Stimulated activated CD4-positive, alpha-beta T cell treated with anti-CD3 and anti-CD28 coated beads, Interleukin-2, amount 100 ng/mL, for 48 hours (primary cell): Measurements from ENCODE around the gene MRGPRX3.

Experiments used
- DNase-seq, 2 donors: peaks; one replicate each; pipeline ENCODE4 v3.0.0-alpha.2; 2020

MRGPRX3 gene

GRCh38 chr11:18171377-18172000, 39.1 kb downstream of the MRGPRX3 start:
- DNase-seq = no peak

- DNase-seq = no peak
These were observed 40.3 kb downstream of the MRGPRX3 start, which contains the start of gene MRGPRX4 for GRCh38 chr11:18172666-18173065. MRGPRX4 (plus strand) TSS chr11:18172837; CDS start chr11:18173257, 420 bp downstream.

GRCh38 chr11:18173225-18173866, 41.0 kb downstream of the MRGPRX3 start:
- DNase-seq = no peak
